ENCODE measurements around the gene FBXO41.

The FBXO41 gene

DNA sequence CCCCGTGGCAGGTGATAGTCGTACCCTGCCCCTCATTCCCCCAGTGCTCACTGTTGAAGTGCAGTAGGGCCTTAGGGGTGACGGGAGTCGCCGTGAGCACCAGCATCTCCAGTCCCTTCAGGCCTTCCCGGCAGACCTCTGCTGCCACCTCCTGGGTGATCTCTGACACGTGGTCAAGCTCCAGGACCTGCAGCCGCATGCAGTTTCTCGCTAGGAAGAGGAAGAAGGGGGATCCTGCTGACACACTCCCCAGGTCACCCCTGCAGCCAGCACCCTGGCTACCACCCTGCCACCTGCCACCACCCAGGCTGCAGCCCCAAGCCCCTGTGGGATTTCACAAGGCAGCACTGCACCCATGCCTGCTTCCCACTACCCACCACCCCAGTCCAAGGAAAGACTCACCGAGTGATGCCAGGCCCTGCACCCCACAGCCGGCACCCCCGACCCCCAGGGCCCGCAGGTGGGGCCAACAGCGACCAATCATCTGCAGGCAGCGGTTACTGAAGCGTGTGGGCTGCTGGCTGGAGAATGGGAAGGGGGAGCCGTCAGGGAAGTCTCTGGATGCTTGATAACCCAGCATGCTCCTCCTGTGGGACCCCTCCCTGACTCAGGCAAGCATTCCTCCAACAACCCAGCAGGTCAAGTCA is 23.8 kb downstream of the FBXO41 start:
- no peak for DNase-seq

- DNase-seq: no peak
These were observed 24.5 kb downstream of the FBXO41 start for GRCh38 chr2:73259704-73260337.

- no peak for DNase-seq
These were observed 25.0 kb downstream of the FBXO41 start for GRCh38 chr2:73259276-73259675.

- DNase-seq: no peak
These were observed 25.4 kb downstream of the FBXO41 start for GRCh38 chr2:73258913-73259215.

- DNase-seq: no peak
These were observed 25.9 kb downstream of the FBXO41 start for GRCh38 chr2:73258186-73258912.

- no peak for DNase-seq
These were observed 26.7 kb downstream of the FBXO41 start for GRCh38 chr2:73257425-73258125.

DNA sequence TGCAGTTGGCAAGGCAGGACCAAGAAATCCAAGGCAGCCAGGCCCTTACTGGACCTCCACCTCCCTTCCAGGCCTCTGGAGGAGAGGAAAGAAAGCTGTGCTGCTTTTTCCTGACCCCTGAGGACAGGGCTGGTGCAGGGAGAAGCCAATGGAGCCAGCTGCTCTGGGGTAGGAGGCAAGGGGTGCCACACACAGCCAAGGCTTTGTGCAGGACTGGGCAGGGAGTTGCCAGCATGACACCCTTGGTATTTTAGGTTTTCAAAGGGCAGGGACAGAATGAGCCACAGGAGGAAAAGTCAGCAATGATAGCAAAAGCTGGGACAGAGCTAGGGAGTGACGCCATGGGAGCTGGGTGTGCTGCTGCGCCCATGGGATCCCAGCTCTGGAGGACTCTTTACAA is 27.3 kb downstream of the FBXO41 start:
- no peak for DNase-seq

GRCh38 chr2:73256618-73256922 is 27.7 kb downstream of the FBXO41 start:
- no peak for DNase-seq

GRCh38 chr2:73255907-73256617 is 28.2 kb downstream of the FBXO41 start:
- no peak for DNase-seq

DNA sequence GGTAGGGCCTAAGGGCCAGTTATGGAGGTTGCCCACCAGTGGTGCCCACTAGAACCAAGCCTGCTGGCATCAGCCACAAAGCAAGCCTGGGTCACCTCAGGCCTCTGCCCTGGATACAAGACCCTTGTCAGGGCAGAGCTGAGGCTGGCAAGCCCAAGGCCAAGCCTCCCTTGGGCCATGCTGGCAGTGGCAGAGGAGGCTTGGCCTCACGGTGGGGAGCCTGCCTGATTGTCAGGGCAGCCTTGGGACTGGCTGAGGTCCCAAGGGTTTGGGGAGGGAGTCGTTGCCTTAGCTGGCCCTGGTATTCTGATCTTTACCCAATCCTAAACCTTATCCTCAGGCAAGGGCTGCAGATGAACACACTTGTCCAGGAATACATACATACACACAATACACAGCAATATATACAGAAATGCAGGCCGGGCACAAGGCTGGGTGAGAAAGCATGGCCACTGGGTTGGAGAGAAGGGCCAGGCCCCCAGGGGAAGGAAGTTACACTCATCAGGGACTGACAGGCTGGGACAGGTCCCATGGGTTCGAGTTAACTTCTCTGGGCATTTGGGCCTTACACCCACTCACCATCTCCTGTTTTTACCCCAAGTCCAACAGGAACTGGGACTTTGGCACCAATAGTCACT is 29.2 kb downstream of the FBXO41 start:
- DNase-seq: no peak

DNA sequence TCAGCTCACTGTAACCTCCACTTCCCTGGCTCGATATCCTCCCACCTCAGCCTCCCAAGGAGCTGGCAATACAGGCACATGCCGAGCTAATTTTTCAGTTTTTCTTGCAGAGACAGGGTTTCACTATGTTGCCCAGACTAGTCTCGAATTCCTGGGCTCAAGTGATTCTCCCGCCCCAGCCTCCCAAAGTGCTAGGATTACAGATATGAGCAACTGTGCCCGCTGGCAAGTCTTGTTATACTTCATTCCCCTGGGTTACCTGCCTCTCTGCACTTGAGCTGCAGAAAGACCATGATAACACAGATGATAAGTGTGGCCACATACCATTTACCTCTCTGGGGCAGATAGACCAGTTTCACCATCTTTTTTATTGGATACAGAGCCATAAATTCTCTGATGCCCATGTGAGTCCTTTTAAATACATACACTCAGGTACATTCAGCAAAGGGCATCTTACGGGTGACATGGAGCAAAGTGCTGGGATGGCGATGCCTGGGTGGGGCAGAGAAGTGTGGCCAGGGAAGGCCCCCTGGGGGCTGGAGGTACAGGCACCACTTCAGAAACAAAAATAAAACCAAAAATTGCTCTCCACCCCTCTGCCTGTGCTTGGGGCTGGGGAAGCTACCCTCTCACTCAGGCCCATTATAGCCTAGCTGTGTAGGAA is 29.8 kb downstream of the FBXO41 start:
- no peak for DNase-seq

DNA sequence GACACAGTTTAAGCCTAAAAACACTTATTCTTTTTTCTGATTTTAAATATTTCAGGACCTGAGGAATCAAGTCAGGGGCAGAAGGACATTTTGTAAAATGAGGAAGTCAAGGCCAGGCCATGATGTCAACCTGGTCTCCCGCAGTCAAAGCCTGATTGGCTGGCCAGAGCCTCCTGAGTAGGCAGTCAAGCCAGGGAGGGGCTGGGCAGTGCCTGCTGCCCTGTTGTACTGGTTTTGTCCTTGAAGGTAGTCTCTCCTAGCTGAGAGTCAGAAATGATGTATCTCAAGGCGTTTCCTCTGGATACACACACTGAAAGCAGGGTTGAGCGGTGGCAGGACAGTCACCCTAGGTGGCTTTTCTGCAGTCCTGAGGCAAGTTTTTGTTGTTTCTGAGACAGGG is 30.4 kb downstream of the FBXO41 start:
- DNase-seq: no peak

DNA sequence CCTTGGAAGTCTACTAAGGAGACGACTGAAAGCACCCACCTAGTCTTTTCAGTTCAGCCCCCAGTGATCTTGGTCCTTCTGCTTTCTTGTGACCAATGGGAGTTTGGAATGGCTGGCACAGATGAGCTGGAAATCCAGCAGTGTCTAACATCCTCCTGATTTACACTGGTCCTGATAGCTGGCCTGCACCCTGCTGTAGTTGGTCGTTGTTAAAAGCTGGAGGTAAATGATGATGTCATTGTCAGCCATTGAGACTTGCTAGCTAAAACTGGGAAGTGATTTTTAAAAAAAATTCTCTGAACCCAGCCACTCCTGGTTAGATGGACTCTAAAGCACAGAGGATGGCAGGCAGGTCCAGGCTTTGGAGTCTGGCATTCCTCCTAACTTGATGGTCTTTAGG is 30.9 kb downstream of the FBXO41 start:
- no peak for DNase-seq

- no peak for DNase-seq
These were observed 31.8 kb downstream of the FBXO41 start for GRCh38 chr2:73252238-73253027.

- DNase-seq: no peak
These were observed 33.1 kb downstream of the FBXO41 start for GRCh38 chr2:73250872-73251846.

DNA sequence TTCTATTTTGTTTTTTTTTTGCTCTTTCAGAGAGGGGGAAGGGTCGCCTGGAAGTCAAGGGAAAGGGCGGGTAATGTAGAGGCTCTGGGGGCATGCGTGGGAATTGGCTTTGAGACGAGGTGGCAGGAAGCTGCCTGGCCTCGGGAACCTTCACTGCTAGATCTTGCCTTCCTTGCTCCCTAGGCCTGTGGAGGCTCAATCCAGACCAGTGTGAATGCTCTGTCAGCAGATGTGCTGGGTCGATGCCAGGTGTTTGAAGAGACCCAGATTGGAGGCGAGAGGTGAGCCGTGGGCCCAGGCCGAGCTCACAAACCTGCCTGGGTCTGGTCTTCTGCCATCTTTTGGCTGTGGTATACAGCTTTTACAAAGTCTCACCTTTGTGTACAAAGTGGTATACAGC is 34.6 kb downstream of the FBXO41 start:
- no peak for DNase-seq

DNA sequence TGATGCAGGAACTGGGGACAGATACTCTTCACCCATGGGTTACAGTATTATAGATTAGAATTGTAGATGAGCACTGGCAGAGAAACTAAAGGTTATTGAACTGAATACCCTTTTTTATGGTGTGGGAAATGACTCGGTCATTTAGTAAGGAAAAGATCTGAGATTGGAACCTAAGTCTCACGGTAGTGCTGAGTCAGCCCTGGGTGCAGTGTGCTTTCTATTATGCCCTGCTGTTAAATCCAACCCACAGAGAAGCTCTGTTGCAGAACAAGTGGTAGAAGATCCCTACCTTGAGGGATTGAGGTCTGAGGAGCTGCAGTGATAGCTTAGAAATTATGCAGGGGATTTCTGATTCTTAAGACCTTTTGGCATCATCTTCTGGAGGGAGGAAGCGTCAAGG is 37.4 kb downstream of the FBXO41 start:
- no peak for DNase-seq

- peak; percentile 59 for DNase-seq
These were observed 39.7 kb downstream of the FBXO41 start for GRCh38 chr2:73244580-73244979.

- no peak for DNase-seq
These were observed 40.3 kb downstream of the FBXO41 start for GRCh38 chr2:73243884-73244570.

GRCh38 chr2:73239776-73240175 is 44.5 kb downstream of the FBXO41 start:
- DNase-seq: no peak

All from activated CD4-positive, alpha-beta T cell treated with anti-CD3 and anti-CD28 coated beads, Interleukin-10, Interleukin-2, amounts not matched to agents 100 ng/mL and 50 ng/mL, durations not matched to agents 16 hours and 8 hours (primary cell).